HepG2 (cell line): ENCODE measurements around the gene PRKCB. TPM values are rescaled to one million over a fixed set of nuclear protein-coding genes. Genes with fewer than 3 reads are reported as not detected.

Source experiments
- ATAC-seq: fragments of 200-7000 bp; cut with Tn5 transposase; 3 replicates; pipeline ENCODE4 v1.9.1; 2020; ENCODE audit warnings: mild to moderate bottlenecking, moderate library complexity
- BruUV-seq: library from RNA; stranded (reverse); fragments of 400-500 nt; replicated peaks from 2 replicates; lab custom pipeline; 2021; lab: Mats Ljungman, UMichigan
- CTCF ChIA-PET: fragments of 300-600 bp; formaldehyde crosslinking; extraction: SDS; loops from one replicate; lab custom pipeline; 2021; ENCODE audit warnings: low total read pairs, inconsistent platforms, low intra/inter-chr PET ratio; lab: Yijun Ruan, JAX
- POLR2A ChIA-PET: fragments of 350-600 bp; sonication (Branson Sonifier 250); formaldehyde crosslinking; loops from one replicate; lab custom pipeline; 2020; ENCODE audit warnings: antibody characterized with exemption, inconsistent platforms; lab: Yijun Ruan, JAX
- DNase-seq: peaks from one replicate; pipeline ENCODE4 v3.0.0-alpha.2; 2015; ENCODE audit warnings: low spot score
- FAIRE-seq: peaks from 3 replicates; lab custom pipeline; 2011; peaks lifted over from hg19 to GRCh38; lab: Jason Lieb, UNC
- H2AFZ ChIP-seq: one replicate; pipeline ENCODE4 v1.6.1; 2011; ENCODE audit warnings: low read length, inconsistent platforms
- H3K27ac ChIP-seq: fragments of 300-600 bp; 3 replicates; pipeline ENCODE4 v1.8.0; 2011; ENCODE audit warnings: mixed run types, mild to moderate bottlenecking, mixed read lengths, low read length, inconsistent platforms; ENCODE audit not compliant: insufficient read depth; ENCODE audit errors: extremely low read length
- H3K27me3 ChIP-seq, 2 experiments: fragments of 200-600 bp in 1 of 2; 2 replicates in 1 of 2; 3 replicates in 1 of 2; pipeline versions ENCODE4 v1.6.0 to v1.8.0; 2011; ENCODE audit warnings: low read length in 2 of 2, mild to moderate bottlenecking in 2 of 2, moderate library complexity in 2 of 2, inconsistent platforms in 1 of 2; ENCODE audit not compliant: insufficient read depth in 2 of 2, control insufficient read depth in 1 of 2
- H3K36me3 ChIP-seq, 2 experiments: fragments of 200-600 bp in 1 of 2; replicated peaks in 1 of 2; 2 replicates in 1 of 2; 3 replicates in 1 of 2; pipeline versions ENCODE4 v1.5.1 to v1.8.0; 2011; ENCODE audit warnings: low read length in 2 of 2, inconsistent platforms in 1 of 2; ENCODE audit not compliant: insufficient read depth in 2 of 2, control insufficient read depth in 1 of 2
- H3K4me1 ChIP-seq: 2 replicates; pipeline ENCODE4 v1.5.1; 2012; ENCODE audit warnings: low read length, inconsistent platforms; ENCODE audit not compliant: insufficient read depth
- H3K4me2 ChIP-seq: 2 replicates; pipeline ENCODE4 v1.6.0; 2011; ENCODE audit warnings: low read depth, low read length, inconsistent platforms
- H3K4me3 ChIP-seq, 3 experiments: fragments of 200-600 bp in 1 of 3; sonication (generic), shearing (Covaris generic) in 1 of 3; replicated peaks in 1 of 3; 2 replicates each; pipeline ENCODE4 v1.5.1; 2011 to 2016; ENCODE audit warnings: low read length in 3 of 3, inconsistent platforms in 2 of 3, low read depth in 2 of 3, mild to moderate bottlenecking in 2 of 3, control low read depth in 1 of 3, mixed read lengths in 1 of 3; ENCODE audit not compliant: insufficient read depth in 1 of 3
- H3K79me2 ChIP-seq: one replicate; pipeline ENCODE4 v1.6.1; 2011; ENCODE audit warnings: low read length, inconsistent platforms; ENCODE audit not compliant: insufficient read depth
- H3K9ac ChIP-seq: 2 replicates; pipeline ENCODE4 v1.6.0; 2011; ENCODE audit warnings: mild to moderate bottlenecking, low read depth, low read length, inconsistent platforms; ENCODE audit not compliant: insufficient read depth
- H3K9me3 ChIP-seq: 2 replicates; pipeline ENCODE4 v1.5.1; 2012; ENCODE audit warnings: mild to moderate bottlenecking, low read length
- H4K20me1 ChIP-seq: 2 replicates; pipeline ENCODE4 v1.6.0; 2011; ENCODE audit warnings: inconsistent platforms, mild to moderate bottlenecking, low read length, moderate library complexity; ENCODE audit not compliant: insufficient read depth
- ETS1 ChIP-seq: sonication (generic); formaldehyde crosslinking; IDR thresholded peaks from 2 replicates; pipeline ENCODE4 v1.4.0; 2020; ENCODE audit warnings: missing genetic modification reagents
- FOXO1 ChIP-seq: sonication (generic); formaldehyde crosslinking; IDR thresholded peaks from 2 replicates; pipeline ENCODE4 v1.4.0; 2020; ENCODE audit warnings: missing genetic modification reagents
- HNF4A ChIP-seq: sonication (generic); formaldehyde crosslinking; IDR thresholded peaks from 2 replicates; pipeline ENCODE4 v1.4.0; 2020; ENCODE audit warnings: missing genetic modification reagents
- KAT2B ChIP-seq: fragments of 150-350 bp; IDR thresholded peaks from 2 replicates; pipeline ENCODE4 v1.6.1; 2014; ENCODE audit warnings: low read depth, low read length, borderline replicate concordance
- MATR3 ChIP-seq: sonication (generic); formaldehyde crosslinking; IDR thresholded peaks from 2 replicates; pipeline ENCODE4 v1.4.0; 2020; ENCODE audit warnings: missing genetic modification reagents
- POLR2G ChIP-seq: fragments of 200-400 bp; formaldehyde crosslinking; IDR thresholded peaks from 2 replicates; pipeline ENCODE4 v1.6.1; 2018; ENCODE audit warnings: mild to moderate bottlenecking, low read depth, low read length, moderate library complexity
- SAP130 ChIP-seq: IDR thresholded peaks from 2 replicates; pipeline ENCODE4 v1.6.1; 2016; ENCODE audit warnings: low read depth
- TP53 ChIP-seq: sonication (generic); formaldehyde crosslinking; conservative IDR thresholded peaks from 2 replicates; pipeline ENCODE4 v1.4.0; 2020; ENCODE audit warnings: missing genetic modification reagents
- ZBTB21 ChIP-seq: sonication (generic); formaldehyde crosslinking; IDR thresholded peaks from 2 replicates; pipeline ENCODE4 v1.4.0; 2020; ENCODE audit warnings: missing genetic modification reagents
- ZBTB4 ChIP-seq: sonication (generic); formaldehyde crosslinking; IDR thresholded peaks from 2 replicates; pipeline ENCODE4 v1.4.0; 2020; ENCODE audit warnings: missing genetic modification reagents, mild to moderate bottlenecking, borderline replicate concordance
- ZNF230 ChIP-seq: sonication (generic); formaldehyde crosslinking; IDR thresholded peaks from 2 replicates; pipeline ENCODE4 v1.4.0; 2020; ENCODE audit warnings: mild to moderate bottlenecking, missing genetic modification reagents
- ZNF251 ChIP-seq: sonication (generic); formaldehyde crosslinking; IDR thresholded peaks from 2 replicates; pipeline ENCODE4 v1.9.0; 2021; ENCODE audit warnings: mild to moderate bottlenecking, missing genetic modification reagents
- ZNF775 ChIP-seq: sonication (generic); formaldehyde crosslinking; IDR thresholded peaks from 2 replicates; pipeline ENCODE4 v1.4.0; 2020; ENCODE audit warnings: missing genetic modification reagents, mild to moderate bottlenecking, moderate library complexity, borderline replicate concordance
- ZNF891 ChIP-seq: sonication (generic); formaldehyde crosslinking; IDR thresholded peaks from 2 replicates; pipeline ENCODE4 v1.5.0; 2020; ENCODE audit warnings: mild to moderate bottlenecking, missing genetic modification reagents
- WGBS: methylation state at CpG from one replicate; pipeline ENCODE4 v1.1.6; 2017; ENCODE audit warnings: low lambda C conversion rate; 5-methylcytosine and 5-hydroxymethylcytosine counted together
- in situ Hi-C: cut with HindIII; loops from 2 replicates; pipeline ENCODE4 v1.10.0; 2017; ENCODE audit warnings: low pct_unique_long_range_greater_than_20kb; ENCODE audit not compliant: extremely low pct_ligation_motif_present
- intact Hi-C: fragments of 100-400 bp; cut with micrococcal nuclease; formaldehyde crosslinking; loops from one replicate; pipeline ENCODE4 v1.10.0; 2022; ENCODE audit not compliant: unreplicated experiment
- polyA plus RNA-seq, 8 experiments: library from polyadenylated mRNA; depleted of rRNA in 3 of 8; stranded (reverse) in 7 of 8; unstranded in 1 of 8; fragments of >200 nt; fragmentation: Illumina TruSeq in 4 of 8; extraction: Trizol in 4 of 8; gene quantifications; 2 replicates each; pipeline versions ENCODE4 v1.2.1 to v1.2.3, GENCODE V29; 2011 to 2016; ENCODE audit warnings: low read depth in 4 of 8, missing spikeins in 1 of 8, mixed read lengths in 1 of 8; ENCODE audit not compliant: insufficient read depth in 1 of 8
- total RNA-seq, 5 experiments: library from RNA; depleted of rRNA; stranded (reverse); fragments of >200 nt; fragmentation: Illumina TruSeq; extraction: Trizol; gene quantifications; 2 replicates each; pipeline ENCODE4 v1.2.3, GENCODE V29; 2016; ENCODE audit warnings: low read depth in 1 of 5

PRKCB gene
- total and polyA plus RNA-seq, 2 of the 13 experiments (the other 11 are each of a cell fraction or from before 2014, with no cell fraction given): 0.01 TPM; not detected in 1

DNA sequence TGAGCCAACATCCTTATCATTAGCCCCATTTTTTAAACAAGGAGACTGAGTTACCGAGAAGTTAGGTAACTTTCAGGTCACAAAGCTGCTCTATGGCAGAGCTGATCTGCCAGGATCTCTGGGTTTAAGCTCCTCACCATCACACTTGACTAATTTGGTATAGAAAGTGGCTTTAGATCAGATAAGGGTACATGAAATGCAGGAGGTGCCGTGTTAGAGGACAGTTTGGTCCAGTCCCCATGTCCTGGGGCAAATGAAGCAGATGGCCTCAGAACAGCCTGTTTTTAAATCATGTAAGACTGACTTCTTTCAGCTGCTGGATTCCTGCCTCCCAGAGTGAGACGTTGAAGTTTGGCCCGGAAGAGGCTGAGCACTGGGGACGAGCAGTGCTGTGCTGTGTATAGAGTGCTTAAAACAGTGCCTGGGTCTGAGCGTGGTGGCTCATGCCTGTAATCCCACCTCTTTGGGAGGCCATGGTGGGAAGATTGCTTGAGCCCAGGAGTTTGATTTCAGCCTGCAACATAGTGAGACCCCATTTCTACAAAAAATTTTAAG is 233.3 kb downstream of the PRKCB start:
- Histone ChIP-seq H3K36me3 (no peaks in the 10 kb centered on the region), H3K9me3 (no peaks in the 10 kb centered on the region), H3K27me3 (no peaks in the 10 kb centered on the region; a peak in 1 of 5 replicates), H4K20me1 (no peaks in the 10 kb centered on the region), H3K27ac (no peak overlapping the region), H3K4me3 (no peak overlapping the region), H3K4me2 (no peak overlapping the region), H2AFZ (no peak overlapping the region), H3K79me2 (no peaks in the 10 kb centered on the region), H3K4me1 (no peaks in the 10 kb centered on the region), H3K9ac (no peak overlapping the region)
- ChIA-PET POLR2A (no interaction called here), CTCF (no interaction called here)
- BruUV-seq: no TSS peak
- FAIRE-seq (no peak), DNase-seq (no peak), ATAC-seq (no peak)
- intact Hi-C loops: no loop called here
- 5% methylated on average over 6 of the region's 6 CpGs for WGBS
- in situ Hi-C loops: no loop called here
- TF ChIP-seq ZNF251 (CRISPR knock-in tag) (no peak), POLR2G (no peak), ZBTB21 (no peak), ZNF230 (CRISPR knock-in tag) (no peak), HNF4A (CRISPR knock-in tag) (no peak), ZNF775 (no peak), ETS1 (CRISPR knock-in tag) (no peak), KAT2B (no peak), MATR3 (CRISPR knock-in tag) (no peak), SAP130 (CRISPR knock-in tag) (no peak), TP53 (CRISPR knock-in tag) (no peak), ZNF891 (CRISPR knock-in tag) (no peak), ZBTB4 (no peak), FOXO1 (CRISPR knock-in tag) (no peak)
